Midbrain (tissue), 1 donor: ENCODE results near the gene RFC1.
"Not testable (repeated sequence)": the region's sequence is repeated elsewhere in the genome, so short reads cannot be mapped to it uniquely, and the experiment has no call there.

Experiments used
- DNase-seq: peaks from one replicate; lab custom pipeline; 2025; lab: John Stamatoyannopoulos, UW

Gene RFC1

DNA sequence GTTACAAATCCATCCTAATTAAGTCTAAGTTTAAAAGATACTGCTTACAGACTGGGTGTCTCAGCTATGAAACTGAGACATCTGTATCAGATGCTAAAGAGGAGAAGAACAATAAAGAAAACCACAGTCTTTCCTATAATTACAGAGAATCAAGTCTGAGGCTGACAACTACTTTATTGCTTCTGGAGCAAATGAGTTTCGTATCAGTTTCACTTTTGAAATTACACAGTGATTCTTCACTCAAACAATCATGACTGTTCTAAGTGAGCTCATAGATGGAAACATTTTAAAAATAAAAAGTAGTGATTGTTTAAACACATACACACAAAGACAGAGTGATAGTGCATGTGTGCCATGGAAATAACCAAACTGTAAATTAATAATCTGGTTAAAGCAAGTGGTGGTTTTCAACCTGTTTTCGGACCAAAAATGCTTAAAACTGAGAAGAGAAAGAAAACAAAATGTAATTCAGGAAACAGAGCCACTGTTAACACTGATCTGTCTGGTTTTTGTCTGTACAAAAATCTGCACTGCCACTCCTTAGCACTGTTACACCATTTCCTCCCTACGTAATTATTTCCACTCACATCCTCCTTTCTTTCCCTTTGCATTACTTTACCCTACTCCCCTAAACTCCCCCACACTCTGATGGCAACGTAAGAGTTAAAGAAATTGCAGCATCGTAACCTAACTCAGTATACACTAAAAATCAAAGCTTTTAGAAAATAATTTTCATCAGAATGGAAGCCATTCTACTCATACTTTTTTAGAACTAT, 12.5 kb downstream of the RFC1 start:
- peak; percentile 20 for DNase-seq

DNA sequence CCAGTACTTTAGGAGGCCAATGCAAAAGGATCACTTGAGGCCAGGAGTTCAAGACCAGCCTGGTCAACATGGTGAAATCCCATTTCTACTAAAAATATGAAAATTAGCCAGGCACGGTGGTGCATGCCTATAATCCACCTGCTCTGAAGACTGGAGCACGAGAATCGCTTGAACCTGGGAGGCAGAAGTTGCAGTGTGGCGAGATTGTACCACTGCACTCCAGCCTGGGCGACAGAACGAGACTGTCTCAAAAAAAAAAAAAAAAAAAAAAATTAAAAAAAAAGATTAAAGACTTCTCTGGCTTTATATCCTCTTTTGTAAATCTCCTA, 13.0 kb downstream of the RFC1 start:
- DNase-seq: not testable (repeated sequence)

DNA sequence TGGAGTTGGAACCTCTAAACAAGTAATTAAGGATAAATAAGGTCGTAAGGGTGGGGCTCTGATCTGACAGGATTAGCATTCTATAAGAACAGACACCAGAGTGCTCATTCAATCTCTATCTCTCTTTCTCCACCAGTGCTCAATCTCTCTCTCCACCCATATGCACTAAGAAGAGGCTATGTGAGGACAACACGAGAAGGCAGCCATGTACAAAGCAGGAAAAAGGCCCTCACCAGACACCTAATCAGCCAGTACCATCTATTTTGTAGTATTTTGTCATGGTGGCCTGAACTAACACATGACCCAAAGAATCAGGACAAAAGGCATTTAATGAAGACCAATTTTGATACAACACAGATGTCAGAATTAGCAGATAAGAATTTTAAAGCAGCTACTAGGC, 16.8 kb downstream of the RFC1 start:
- DNase-seq: no peak

DNA sequence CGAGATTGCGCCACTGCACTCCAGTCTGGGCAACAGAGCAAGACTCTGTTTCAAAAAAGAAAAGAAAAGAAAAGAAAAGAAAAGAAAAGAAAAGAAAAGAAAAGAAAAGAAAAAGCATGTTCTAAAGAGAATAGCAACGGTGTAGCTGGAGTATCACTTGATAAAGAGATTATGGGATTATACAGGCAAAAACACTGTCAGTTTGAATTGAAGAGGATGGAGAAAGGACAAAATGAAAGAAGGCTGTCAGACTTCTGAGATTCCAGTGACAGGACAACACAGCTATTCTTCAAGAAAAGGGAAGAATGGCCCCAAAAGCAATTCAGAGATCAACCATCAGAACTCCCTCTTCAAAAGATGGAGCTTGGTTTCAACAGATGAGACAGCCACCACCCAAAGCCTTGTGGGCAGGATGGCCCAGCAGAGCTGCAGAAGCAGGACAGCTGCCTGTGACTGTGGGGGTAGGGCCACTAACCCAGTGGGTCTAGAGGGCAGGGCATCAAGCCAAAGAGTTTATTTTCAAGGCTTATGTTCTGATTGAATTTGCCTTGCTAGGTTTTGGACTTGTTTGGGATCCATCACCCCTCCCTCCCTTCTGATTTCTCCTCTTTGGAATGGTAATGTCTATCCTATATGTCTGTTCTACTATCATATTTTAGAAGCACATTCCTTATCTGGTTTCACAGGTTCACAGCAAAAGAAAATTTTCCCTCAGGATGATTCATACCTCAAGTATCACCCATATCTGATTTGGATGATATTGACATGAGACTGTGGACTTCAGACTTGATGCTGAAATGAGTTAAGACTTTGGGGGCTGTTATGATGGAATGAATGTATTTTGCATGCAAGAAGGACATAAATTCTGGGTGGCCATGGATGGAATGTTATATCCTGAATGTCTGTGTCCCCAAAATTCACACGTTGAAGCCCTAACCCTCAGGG, 17.5 kb downstream of the RFC1 start:
- no peak for DNase-seq

DNA sequence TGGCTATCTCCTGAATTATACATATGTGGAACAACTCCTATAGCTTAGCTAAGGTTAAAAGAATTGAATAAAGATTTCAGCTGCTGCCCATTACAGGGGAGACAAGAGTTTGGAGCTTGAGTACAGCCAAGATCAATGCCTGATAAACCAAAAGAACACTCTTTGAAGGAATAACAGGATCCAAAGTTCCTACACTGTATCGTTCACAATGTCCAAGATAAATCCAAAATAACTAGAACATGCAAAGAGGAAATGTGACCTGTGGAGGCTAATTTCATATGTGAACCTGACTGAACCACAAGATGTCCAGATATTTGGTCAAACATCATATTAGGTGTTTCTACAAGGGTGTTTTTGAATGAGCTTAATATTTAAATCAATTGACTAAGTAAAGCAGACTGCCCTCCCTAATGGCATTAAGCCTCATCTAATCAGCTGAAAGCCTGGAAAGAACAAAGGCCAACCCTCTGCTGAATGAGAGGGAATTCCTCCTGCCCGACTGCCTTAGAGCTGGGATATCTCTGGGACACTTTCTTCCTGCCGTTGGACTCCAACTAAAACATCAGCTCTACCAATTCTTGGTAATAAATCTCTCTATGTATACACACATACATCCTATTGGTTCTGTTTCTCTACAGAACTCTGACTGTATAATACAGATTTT, 19.2 kb downstream of the RFC1 start:
- DNase-seq: no peak

DNA sequence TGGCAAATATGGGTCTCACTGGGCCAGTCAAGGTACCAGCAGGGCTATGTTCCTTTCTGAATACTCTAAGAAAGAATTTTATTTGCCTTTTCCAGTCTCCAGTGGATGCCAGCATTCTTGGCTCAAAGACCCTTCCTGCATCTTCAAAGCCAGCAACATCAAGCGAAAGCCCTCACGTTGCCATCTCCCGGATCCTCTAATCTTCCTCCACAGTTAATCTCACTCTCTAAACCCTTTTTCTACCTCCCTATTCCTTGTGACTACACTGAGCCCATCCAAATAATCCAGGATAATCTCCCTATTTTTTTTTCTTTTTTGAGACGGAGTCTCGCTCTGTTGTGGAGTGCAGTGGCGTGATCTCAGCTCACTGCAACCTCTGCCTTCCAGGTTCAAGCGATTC, 23.4 kb downstream of the RFC1 start:
- DNase-seq: no peak

DNA sequence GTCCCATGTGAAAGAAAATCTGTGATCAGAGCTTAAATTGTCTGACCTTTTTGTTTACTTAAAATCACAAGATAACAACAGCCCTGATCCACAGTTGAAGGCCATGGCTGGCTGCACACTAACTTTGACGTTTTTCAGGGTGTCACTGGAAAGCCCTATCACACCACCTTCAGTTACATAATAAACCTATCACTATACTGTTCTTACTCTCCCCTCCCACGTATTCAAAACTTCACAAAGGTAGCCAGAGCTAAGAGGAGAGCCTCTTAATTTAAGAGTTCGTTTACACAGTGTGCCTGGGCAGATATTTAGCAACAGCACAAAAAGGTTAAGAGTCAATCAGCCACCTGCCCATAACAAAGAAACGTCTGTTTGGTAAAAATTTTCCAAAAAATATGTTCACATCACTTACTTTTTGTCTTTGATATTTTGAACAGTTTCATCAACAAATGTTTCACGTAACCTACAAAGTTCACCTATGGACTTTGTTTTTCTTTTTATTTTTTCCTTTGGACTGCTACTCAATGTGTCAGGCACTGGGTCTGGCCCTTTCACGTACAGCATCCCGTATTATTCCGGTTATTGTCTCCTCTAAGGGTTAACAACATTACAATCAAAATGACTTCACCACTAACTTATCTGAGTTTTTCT, 25.0 kb downstream of the RFC1 start:
- DNase-seq: no peak

DNA sequence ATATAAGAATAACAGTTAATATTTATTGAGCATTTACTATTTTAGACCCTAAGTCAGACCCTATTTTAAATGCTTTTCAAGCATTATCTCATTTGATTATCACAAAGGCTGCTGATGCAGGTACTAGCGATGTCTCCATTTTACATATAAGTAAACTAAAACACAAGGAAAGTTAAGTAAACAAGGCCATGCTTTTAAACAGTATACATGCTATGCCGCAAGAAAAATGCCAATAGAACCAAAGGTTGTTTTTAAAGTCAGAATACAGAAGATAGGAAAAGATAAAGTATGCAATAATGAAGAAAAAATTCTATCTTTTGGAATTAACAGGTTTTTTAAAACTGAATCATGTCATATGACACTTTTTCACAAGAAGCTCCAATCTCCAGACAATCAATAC, 26.2 kb downstream of the RFC1 start:
- DNase-seq: no peak

DNA sequence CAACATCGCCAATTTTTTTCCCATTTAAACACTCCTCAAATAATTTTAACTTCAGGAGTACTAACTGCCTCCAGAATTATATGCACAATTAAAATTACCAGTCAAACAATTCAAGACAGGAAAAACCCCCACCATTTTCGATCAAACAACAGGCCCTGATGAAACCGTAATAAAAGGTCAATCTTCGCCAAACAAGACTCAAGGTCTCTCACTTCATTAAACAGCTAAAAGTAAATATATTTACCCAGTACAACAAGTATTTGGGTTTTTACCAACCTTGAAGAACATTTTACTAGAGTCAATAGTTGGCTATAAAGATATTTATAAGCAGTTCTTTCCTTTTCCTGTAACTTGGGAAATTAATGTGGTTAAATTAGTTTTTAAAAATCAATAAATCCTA, 28.3 kb downstream of the RFC1 start:
- DNase-seq: no peak

DNA sequence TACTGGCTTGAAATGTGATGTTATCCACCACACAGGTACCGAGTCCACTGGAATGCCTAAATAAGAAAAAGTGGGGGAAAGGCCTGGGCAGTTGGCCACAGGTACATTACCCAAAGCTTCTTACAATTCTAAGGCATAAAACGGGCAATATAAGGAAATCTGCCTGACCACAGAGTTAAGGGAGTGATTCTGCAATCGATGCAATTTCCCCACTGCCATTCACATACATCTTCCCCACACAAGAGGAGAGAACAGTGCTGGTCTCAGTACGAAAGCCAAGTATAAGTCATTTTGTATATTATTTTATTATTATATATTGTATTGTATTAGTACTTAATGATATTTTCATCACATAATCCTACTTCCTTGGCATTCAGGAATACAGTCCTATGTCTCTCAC, 30.6 kb downstream of the RFC1 start:
- DNase-seq: no peak

DNA sequence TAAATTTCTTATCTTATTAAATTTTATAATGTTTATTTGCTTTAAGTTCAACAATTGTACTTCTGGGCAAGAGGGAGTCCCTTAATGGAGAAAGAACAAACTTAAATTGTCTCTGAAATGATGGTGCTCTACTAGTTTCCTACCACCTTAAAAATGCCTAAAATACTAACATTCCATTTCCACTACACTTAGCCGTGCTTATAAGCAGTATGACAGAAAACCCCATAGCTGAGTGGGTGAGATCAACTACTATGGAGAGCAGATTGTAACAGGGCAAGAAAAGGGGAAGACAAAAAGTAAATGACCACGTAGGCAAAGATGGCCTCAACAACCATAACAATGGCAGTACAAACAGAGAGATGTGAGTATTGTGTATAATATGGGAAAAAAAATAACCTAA, 35.0 kb downstream of the RFC1 start:
- no peak for DNase-seq

DNA sequence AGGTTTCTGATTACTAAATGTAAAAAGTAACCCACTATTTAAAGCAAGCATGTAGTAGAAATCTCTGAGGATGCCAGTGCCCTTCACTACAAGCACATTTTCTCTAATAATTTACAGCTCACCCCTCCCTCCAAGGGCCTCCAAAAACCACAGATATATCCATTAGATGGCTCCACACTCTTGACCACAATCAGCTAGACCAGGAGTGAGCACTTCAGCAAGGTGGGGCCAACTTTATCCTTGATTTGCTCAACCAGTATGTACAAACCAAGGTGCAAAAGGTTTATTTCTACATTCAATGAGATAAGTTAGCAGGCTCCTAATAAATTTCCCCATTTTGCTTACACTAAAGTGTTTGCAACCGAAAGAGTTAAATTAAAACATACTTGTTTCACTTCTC, 35.8 kb downstream of the RFC1 start:
- no peak for DNase-seq

DNA sequence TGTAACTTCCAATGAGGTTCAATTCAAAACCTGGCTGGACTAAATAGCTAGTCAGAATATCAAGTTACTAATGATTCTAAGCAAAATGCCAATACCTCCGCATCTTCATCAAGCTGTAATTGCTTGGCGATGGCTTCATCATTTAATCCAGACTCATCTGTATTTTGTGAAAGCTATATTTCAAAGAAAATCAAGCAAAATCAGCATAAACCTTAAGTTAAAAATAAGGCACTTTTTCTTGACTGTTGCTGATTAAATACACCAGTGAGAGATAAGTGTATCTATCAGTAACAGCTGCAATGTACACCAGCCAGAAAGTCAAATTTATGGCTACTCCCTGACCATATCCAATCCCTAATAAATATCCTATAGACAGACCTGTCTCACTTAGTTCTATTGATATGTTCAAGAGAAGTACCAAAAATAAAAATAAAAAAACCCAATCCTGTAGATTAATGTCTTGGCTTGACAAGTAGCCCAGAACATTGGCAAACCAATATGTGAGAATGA, 39.6 kb downstream of the RFC1 start:
- no peak for DNase-seq

DNA sequence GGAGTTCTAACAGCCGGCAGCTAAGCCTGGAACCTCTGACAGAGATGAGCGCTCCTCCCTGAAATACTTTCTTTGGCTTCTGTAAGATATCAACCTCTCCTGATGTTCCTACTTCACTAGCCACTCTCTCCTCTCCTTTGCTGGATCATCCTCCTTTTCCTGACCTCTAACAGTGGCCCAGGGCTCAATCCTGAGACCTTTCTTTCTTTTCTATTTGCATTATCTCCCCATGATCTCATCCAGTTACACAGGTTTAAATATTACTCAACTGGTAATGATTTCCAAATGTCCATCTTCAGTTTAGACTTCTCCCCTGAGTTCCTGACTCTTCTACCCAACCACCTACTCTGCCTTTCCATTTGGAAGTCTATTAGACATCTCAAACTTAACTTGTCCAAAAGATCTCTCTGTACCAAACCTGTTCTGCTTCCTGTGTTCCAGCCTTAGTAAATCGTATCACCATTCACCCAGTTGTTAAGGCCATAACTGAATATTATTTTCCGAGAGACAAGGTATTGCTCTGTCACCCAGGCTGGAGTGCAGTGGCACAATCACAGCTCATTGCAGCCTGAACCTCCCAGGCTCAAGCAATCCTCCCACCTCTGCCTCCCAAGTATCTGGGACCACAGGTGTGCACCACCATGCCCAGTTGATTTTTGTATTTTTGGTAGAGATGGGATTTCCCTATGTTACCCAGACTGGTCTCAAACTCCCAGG, 41.1 kb downstream of the RFC1 start:
- no peak for DNase-seq

DNA sequence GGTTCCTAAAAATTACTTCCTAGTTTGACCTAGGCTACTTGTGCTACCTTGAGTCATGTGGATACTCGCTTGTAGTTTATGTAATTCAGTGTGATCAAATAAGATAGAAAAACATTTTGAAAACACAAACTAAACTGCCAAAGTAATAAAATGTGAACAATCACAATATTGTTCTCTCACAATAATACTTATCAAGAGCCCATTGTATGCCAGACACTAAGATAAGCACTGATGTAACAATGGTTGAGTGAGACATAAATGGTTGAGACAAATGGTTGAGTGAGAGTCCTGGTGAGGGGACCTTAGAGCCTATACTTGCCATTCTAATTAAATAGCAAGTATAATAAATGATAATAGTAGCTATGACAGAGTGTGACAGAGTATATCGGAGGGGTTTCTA, 41.7 kb downstream of the RFC1 start:
- DNase-seq: peak; percentile 69

DNA sequence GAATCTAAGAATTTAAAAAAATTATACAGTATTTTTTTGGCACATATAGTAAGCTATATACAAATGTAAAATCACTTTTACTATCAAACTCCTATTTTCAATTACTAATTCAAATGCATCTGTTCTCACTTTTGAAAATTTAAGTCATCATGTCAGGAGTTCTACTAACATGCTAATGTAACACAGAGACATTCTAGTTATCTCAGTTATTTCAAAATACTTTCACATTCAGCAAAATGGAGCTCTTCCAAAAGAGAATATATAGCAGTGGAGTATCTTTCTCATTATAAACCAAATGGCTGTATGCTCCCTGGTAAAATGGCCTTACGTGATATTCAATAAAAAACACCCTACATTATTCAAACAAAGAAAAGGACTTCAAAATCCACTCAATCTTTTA, 42.3 kb downstream of the RFC1 start:
- DNase-seq: no peak

DNA sequence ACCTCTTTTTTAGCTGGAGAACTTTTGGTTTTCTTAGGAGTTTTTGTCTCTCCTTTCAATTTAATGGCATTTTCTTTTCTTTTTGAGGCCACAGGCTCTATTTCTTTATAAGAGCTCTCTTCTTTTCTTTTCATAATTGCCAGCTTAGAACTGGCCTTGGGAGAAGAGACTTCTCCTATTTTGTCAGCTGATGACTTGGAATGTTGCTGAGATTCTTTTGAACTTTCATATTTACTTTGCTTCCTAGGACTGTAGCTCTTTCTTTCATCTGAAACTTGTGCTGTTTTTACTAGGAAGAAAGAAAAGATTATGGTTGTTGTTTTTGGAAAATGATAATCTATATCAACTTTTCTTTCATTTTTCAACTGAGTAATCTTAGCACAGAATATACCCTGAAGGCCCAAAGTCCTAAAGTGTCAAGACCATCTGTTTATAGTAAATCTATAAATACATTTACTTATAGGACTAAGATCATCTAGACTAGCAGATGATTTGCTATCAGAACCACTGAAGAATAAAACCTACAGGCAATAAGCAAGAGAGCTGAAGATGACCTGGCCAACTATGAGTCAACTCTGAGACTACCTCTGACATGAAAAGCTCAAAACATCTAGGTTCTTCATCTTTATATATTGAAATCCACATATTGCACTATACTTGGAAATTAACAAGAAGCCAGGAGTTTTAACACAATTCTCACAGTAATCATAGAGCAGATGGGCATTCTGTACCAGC, 45.6 kb downstream of the RFC1 start:
- DNase-seq: no peak

DNA sequence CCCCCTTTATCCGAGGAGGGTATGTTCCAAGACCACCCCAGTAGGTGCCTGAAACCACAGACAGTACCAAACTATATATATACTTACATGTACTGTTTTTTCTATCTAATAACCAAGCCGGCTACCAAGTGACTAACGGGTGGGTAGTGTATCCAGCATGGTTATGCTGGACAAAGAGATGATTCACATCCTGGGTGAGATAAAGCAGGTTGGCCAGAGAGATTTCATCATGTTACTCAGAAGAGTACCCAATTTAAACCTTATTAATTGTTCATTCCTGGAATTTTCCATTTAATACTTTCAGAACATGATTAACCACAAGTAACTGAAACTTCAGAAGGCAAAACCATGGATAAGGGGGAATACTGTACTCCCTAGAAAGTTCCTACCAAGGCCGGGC, 46.5 kb downstream of the RFC1 start:
- no peak for DNase-seq

DNA sequence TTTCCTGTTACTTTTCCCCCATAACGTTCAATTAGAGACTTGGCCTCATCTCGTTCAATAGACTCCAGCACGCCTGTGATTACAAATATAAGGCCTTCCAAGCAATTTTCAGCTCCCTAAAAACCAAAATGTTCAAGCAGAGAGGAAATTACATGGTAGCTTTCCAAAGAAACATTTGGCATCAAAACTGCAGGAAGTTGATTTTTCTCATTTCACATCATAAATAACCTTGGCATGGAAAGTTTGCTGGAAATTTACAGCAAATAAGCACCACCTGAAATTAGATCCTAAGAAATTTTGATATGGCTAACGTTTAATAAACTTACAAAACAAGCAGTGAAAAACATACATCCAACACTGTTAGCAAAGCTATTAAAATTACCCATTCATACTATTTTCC, 53.3 kb downstream of the RFC1 start:
- DNase-seq: no peak

DNA sequence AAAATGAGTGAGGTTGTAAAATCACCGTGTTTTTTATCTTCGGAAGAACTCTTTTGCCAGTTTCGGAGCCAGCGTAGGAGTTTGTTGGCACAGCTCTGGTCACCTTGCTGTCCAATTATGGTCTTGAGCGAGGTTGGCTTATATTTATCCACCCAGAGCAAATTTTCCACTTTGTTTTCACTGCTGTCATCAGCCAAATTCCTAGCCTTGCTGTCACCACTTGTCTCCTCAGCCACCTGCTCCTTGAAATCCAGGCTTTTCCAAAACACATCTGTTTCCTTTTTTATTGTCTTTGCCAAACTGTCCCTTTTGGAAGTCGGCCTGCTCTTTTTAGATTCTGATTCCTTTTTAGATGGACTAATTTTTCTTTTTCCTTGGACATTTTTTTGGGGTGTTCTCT, 57.6 kb downstream of the RFC1 start:
- no peak for DNase-seq
